Fibroblast of lung (primary cell): ENCODE data around the gene NINJ2.

ENCODE experiments used
- CTCF ChIP-seq, 2 donors: IDR thresholded peaks in 1 of 2; conservative IDR thresholded peaks in 1 of 2; 1 replicate in 1 of 2; 2 replicates in 1 of 2; pipeline ENCODE4 v1.5.1; 2011 to 2012; ENCODE audit warnings: low read length in 2 of 2, control low read depth in 1 of 2, inconsistent platforms in 1 of 2, low read depth in 1 of 2, mild to moderate bottlenecking in 1 of 2
- EZH2 ChIP-seq: IDR thresholded peaks from 2 replicates; pipeline ENCODE4 v1.5.1; 2012; ENCODE audit warnings: low read length, control low read depth, mild to moderate bottlenecking; ENCODE audit errors: missing control alignments

- TF ChIP-seq CTCF (conservative IDR thresholded peaks at IDR 0.05 in 1 of 2, IDR thresholded peaks at IDR 0.05 in 1 of 2; ENCODE audit: low read depth in 1 of 2, low read length in 2 of 2) (no peak), EZH2 (no peak)
These were observed 102.4 kb downstream of the NINJ2 start for GRCh38 chr12:560691-561390.
